ENCODE measurements around the gene SLC34A2.
"Not testable (repeated sequence)": the region's sequence is repeated elsewhere in the genome, so short reads cannot be mapped to it uniquely, and the experiment has no call there.

The SLC34A2 gene, protein sequence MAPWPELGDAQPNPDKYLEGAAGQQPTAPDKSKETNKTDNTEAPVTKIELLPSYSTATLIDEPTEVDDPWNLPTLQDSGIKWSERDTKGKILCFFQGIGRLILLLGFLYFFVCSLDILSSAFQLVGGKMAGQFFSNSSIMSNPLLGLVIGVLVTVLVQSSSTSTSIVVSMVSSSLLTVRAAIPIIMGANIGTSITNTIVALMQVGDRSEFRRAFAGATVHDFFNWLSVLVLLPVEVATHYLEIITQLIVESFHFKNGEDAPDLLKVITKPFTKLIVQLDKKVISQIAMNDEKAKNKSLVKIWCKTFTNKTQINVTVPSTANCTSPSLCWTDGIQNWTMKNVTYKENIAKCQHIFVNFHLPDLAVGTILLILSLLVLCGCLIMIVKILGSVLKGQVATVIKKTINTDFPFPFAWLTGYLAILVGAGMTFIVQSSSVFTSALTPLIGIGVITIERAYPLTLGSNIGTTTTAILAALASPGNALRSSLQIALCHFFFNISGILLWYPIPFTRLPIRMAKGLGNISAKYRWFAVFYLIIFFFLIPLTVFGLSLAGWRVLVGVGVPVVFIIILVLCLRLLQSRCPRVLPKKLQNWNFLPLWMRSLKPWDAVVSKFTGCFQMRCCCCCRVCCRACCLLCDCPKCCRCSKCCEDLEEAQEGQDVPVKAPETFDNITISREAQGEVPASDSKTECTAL

DNA sequence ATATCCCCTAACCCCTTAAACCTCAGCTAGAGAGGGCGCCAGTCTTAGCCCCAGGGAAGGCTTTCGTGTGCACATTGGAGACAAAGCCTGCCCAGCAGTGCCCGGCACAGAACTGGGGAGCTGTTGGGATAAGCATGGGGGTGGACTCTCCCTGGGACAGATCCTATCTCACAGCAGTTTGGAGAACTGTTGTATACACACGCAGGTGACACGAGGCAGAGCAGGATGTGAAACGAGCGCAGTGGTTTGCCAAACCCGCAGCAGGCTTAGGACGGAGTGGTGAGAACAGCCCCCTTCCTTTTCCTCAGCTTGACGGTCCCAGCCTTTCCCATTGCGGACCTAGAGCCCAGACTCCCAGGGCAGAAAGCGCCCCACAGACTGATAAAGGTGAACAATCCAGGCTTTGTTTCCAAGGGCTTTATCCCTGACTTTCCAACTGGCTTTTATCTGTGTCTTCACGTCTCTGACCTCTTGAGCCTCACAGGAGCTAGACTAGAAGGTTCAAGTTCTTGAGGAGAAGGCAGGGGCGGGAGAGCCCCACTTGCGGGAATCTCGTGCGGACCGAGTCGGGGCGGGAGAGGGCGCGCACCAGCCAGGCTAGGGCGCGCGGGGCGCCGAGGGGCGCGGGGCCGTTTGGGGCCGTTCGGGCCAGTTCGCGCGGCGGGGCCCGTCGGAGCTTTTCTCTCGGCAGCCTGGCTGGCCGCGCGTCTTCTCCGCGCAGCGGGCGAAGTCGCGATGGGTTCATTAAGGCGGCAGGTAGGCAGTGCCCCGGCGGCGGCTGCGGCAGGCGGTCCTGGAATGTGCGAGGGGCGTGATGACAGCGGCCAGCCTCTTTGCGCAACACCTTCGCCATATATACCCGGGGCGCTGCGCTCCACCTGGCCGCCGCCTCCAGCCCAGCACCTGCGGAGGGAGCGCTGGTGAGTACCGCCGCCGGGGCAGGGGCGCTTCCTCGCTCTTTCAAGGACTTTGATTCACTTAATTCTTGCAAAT, at the start of gene SLC34A2:
TSS of gene SLC34A2 (plus strand) at position 881 of the 993 bp plus-strand sequence. CDS start 6,650 bp downstream, outside the sequence.
- peaks cover 3% of the 10 kb centered on the region for H3K4me1 Mint-ChIP-seq
- DNase-seq (ENCODE audit: low spot score in 2 of 2) (no peak), ATAC-seq (ENCODE audit: low read depth) (no peak)
- no peaks in the 10 kb centered on the region for H3K9me3 Mint-ChIP-seq
- H3K27ac Mint-ChIP-seq = no peak within 1 kb of the TSS
- peak within 1 kb of the TSS; percentile 21 for H3K4me3 Mint-ChIP-seq
- H3K36me3 Mint-ChIP-seq = no peaks in the 10 kb centered on the region
- peaks cover 16% of the 10 kb centered on the region for H3K27me3 Mint-ChIP-seq

DNA sequence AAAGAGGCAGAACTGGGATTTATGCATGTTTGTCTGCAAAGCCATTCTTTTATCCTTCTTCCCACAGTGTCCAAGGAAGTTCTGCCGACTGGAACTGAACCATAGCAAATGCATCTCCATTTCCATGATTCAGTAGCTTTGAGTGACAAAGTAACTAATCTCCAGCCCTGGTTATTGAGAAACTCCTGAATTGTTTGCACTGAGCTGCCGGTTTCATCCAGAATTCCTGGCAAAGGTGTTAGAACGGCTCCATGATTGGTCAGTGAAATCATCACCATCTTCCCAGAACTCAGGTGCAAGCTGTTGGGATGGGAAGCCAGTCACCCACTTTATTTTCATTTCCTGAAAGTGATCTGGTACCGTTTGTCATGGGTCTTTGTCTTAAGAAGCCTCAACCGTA, 47.0 kb upstream of the SLC34A2 start:
- Mint-ChIP-seq H3K36me3 (no peaks in the 10 kb centered on the region), H3K27me3 (peaks cover 4% of the 10 kb centered on the region), H3K4me1 (no peaks in the 10 kb centered on the region), H3K27ac (no peak overlapping the region), H3K9me3 (no peaks in the 10 kb centered on the region), H3K4me3 (no peak overlapping the region)
- ATAC-seq (ENCODE audit: low read depth) (no peak), DNase-seq (ENCODE audit: low spot score in 2 of 2) (no peak)

DNA sequence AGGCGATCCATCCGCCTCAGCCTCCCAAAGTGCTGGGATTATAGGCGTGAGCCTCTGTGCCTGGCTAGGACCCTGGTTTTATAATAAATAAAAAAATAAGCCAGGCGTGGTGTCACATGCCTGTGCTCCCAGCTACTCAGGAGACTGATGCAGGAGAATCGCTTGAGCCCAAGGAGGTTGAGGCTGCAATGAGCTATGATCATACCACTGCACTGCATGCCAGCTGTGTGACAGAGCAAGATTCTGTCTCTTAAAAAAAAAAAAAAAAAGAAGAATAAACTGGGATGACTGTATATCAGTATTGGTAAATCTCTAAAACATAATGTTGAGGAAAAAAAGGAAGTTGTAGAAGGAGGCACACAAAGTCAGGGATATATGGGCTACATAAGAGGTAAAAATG, 45.7 kb upstream of the SLC34A2 start:
- DNase-seq (ENCODE audit: low spot score in 2 of 2) (no peak), ATAC-seq (ENCODE audit: low read depth) (no peak)
- Mint-ChIP-seq H3K27me3 (peaks cover 2% of the 10 kb centered on the region), H3K27ac (no peak overlapping the region), H3K36me3 (no peaks in the 10 kb centered on the region), H3K9me3 (no peaks in the 10 kb centered on the region), H3K4me1 (no peaks in the 10 kb centered on the region), H3K4me3 (no peak overlapping the region)

DNA sequence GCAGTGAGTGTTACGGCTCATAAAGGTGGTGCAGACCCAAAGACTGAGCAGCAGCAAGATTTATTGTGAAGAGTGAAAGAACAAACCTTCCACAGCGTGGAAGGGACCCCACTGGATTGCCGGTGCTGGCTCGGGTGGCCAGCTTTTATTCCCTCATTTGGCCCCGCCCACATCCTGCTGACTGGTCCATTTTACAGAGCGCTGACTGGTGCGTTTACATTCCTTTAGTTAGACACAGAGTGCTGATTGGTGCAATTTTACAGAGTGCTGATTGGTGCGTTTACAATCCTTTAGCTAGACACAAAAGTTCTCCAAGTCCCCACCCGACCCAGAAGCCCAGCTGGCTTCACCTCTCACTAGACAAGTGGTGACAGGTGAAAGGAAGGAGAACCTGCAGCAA, 42.0 kb upstream of the SLC34A2 start:
- not testable (repeated sequence) for H3K4me3 Mint-ChIP-seq; H3K27me3 Mint-ChIP-seq; H3K27ac Mint-ChIP-seq; H3K9me3 Mint-ChIP-seq; H3K4me1 Mint-ChIP-seq; DNase-seq (ENCODE audit: low spot score in 2 of 2); ATAC-seq (ENCODE audit: low read depth); H3K36me3 Mint-ChIP-seq

DNA sequence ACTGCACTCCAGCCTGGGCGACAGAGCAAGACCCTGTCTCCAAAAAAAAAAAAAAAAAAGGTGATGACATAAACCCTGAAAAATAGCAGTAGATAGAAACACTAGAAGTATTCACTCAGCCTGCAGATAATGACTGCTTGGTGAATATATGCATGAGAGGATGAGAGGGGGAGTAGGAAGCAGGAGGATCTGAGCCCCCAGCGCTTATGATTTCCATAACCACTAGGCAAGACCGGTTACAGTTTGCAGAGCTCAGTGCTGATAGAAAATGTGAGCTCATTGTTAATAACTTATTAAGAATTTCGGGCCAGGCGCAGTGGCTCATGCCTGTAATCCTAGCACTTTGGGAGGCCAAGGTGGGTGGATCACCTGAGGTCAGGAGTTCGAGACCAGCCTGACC, 40.8 kb upstream of the SLC34A2 start:
- no peaks in the 10 kb centered on the region for H3K9me3 Mint-ChIP-seq
- no peak overlapping the region for H3K4me3 Mint-ChIP-seq
- H3K36me3 Mint-ChIP-seq = no peaks in the 10 kb centered on the region
- H3K4me1 Mint-ChIP-seq = no peaks in the 10 kb centered on the region
- H3K27me3 Mint-ChIP-seq = peaks cover 2% of the 10 kb centered on the region
- DNase-seq (ENCODE audit: low spot score in 2 of 2) (no peak), ATAC-seq (ENCODE audit: low read depth) (no peak)
- no peak overlapping the region for H3K27ac Mint-ChIP-seq

DNA sequence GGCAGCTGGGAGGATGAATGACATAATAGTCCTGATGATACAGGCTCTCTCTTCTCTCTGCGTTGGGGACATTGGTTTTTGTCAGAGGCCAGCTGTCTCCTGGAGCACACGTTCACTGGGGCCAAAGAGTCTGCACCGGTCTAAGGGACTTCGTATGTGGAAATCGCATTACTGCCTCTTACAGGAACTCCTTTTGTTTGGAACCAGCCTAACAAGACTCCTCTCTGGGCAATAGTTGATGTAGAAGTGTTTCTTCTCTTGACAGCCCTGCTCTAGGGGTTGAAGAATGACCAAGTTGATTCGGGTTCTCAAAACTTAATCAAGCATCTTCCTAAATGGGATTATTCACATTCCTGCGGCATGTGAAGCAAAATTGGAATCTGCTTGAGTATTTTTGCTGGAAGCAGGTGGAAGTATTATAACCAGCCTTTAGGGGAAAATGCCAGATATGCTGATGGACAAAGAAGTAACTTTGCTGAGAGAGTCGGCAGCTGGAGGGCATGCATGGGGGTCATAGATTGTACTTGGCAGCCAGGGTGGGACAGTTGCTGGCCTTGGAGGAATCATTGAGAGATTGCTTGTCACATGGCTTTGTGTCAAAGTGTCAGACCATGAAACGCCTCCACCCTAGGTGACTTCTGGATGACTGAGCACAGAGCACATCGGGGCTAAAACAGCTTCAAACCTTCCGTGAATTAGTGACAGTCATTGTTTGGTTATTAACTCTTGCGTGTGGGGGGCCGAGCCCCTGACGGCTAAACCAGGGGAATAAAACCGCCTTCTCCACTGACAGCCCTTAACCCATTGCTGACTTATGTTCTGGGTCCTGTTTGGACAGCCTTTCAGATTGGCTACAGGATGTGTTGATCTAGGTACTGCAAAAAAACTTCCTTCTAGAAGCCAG, 34.4 kb upstream of the SLC34A2 start:
- H3K9me3 Mint-ChIP-seq = no peaks in the 10 kb centered on the region
- no peaks in the 10 kb centered on the region for H3K36me3 Mint-ChIP-seq
- peaks cover 3% of the 10 kb centered on the region for H3K27me3 Mint-ChIP-seq
- H3K4me3 Mint-ChIP-seq = no peak overlapping the region
- DNase-seq (ENCODE audit: low spot score in 2 of 2) (no peak), ATAC-seq (ENCODE audit: low read depth) (no peak)
- peaks cover 3% of the 10 kb centered on the region for H3K4me1 Mint-ChIP-seq
- no peak overlapping the region for H3K27ac Mint-ChIP-seq

DNA sequence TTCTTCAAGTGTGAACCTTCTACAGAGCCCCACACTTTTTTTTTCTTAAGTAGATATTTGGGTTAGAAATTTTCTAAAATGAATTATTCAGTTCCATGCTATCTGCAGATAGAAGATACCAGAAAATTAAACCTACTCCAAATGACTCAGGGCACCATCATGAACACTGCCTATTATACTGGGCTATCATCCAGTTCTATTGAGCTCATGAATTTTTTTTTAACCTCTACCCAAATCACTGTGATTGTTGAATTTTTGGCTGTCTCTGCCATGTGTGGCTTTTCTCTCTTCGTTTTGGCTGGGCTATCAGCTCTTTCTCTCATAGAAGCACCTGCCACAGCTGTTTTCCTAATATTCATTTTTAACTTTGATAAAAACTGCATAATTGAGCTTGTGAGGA, 31.0 kb upstream of the SLC34A2 start:
- Mint-ChIP-seq H3K27ac (no peak overlapping the region), H3K27me3 (peaks cover 4% of the 10 kb centered on the region), H3K9me3 (no peaks in the 10 kb centered on the region), H3K4me1 (peaks cover 3% of the 10 kb centered on the region), H3K36me3 (no peaks in the 10 kb centered on the region), H3K4me3 (no peak overlapping the region)
- no peak for ATAC-seq (ENCODE audit: low read depth)
- DNase-seq (ENCODE audit: low spot score in 2 of 2) = no peak

DNA sequence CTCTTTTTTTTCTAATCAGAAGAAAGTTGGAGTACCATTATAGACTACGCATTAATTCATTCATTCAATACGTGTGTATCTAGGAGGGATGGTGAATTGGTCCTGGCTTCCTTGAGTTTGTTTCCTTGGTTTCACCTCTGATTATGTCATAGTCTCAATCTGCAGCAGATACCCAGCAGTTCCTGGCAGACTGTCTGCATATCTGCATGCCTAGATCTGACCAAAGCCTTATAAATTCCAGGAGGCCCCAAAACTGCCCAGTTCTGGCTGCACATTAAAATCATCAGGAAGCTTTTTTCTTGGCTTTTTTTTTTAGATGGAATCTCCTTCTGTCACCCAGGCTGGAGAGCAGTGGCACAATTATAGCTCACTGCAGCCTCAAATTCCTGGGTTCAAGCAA, 27.2 kb upstream of the SLC34A2 start:
- no peak for ATAC-seq (ENCODE audit: low read depth)
- Mint-ChIP-seq H3K9me3 (no peaks in the 10 kb centered on the region), H3K27me3 (peaks cover 5% of the 10 kb centered on the region), H3K4me1 (no peaks in the 10 kb centered on the region), H3K27ac (no peak overlapping the region), H3K36me3 (no peaks in the 10 kb centered on the region), H3K4me3 (no peak overlapping the region)
- no peak for DNase-seq (ENCODE audit: low spot score in 2 of 2)

DNA sequence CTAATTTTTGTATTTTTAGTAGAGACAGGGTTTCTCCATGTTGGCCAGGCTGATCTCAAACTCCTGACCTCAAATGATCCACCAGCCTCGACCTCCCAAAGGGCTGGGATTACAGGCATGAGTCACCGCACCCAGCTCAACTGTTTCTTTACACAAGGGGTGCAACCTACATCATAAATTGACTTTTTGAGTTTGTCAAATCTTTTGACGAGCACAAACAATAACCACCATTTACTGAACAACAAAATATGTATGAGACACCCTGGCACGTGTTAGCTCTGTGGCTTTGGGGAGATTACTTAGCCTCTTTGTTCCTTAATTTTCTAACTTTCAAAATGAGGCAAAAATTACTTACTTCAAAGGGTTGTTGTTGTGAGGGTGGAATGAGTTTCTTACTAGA, 23.5 kb upstream of the SLC34A2 start:
- no peaks in the 10 kb centered on the region for H3K9me3 Mint-ChIP-seq
- ATAC-seq (ENCODE audit: low read depth) = no peak
- no peak overlapping the region for H3K4me3 Mint-ChIP-seq
- H3K27me3 Mint-ChIP-seq = peaks cover 5% of the 10 kb centered on the region
- H3K27ac Mint-ChIP-seq = no peak overlapping the region
- no peaks in the 10 kb centered on the region for H3K4me1 Mint-ChIP-seq
- DNase-seq (ENCODE audit: low spot score in 2 of 2) = no peak
- no peaks in the 10 kb centered on the region for H3K36me3 Mint-ChIP-seq

DNA sequence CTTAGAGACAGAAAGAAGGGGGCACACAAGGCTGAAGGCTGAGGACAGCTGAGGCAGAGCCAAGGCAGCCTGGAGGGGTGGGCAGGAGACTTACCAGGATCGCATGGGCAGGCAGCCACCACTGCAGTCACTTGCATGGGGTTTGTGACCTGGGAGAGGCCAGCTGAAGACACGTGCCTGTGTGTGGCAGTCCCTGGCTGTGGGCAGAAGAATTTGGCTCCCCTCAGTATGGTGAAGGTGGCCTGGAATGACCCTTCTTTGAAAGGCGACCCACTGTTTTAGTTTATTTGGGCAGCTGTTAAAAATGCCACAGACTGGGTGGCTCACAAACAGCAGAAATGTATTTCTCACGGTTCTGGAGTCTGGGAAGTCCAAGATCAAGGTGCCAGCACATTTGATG, 22.1 kb upstream of the SLC34A2 start:
- no peak for ATAC-seq (ENCODE audit: low read depth)
- H3K27ac Mint-ChIP-seq = no peak overlapping the region

DNA sequence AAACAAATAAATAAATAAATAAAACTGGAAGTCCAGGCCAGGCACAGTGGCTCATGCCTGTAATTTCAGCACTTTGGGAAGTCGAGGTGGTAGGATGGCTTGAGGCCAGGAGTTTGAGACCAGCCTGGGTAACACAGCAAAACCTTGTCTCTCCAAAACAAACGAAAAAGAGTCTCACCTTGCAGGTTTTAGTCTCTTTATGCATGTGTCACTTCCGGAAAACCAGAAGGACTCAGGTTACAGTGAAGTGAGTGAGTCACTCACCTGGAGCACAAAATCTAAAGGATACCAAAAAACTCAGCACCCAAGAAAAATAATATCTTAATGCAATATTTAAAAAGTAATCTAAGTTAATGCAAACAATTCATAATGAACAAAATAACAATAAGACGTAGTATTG, 20.1 kb upstream of the SLC34A2 start:
- H3K27me3 Mint-ChIP-seq = peaks cover 3% of the 10 kb centered on the region
- no peak overlapping the region for H3K4me3 Mint-ChIP-seq

More for the DNA sequence above, 22.1 kb upstream of the SLC34A2 start:
- Mint-ChIP-seq H3K4me1 (no peaks in the 10 kb centered on the region), H3K4me3 (no peak overlapping the region), H3K36me3 (no peaks in the 10 kb centered on the region), H3K27me3 (peaks cover 5% of the 10 kb centered on the region), H3K9me3 (no peaks in the 10 kb centered on the region)
- DNase-seq (ENCODE audit: low spot score in 2 of 2) = no peak

DNA sequence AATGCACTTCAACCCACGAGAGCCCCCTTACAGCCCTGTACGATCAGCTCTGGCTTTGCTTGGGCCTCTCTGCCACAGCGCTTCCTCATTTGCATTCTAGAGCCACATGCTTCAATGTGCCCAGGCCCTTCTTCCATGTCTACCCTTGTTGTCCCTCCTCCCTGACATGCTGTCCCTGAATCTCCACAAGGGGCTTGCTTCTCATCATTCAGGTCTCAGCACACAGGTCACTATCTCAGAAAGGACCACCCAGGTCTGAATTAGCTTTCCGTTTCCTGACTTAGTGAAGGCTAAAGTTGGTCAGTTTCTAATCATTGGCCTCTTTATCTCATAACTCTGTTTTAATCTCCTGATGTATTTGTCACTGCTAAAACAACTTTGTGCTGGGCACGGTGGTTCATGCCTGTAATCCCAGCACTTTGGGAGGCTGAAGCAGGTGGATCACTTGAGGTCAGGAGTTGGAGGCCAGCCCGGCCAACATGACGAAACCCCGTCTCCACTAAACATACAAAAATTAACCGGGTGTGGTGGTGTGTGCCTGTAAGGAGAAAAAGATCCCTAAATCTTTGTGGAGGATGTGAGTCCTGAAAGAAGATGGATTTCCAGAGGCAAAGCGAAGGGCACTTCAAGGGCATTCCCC, 17.9 kb upstream of the SLC34A2 start:
- ATAC-seq (ENCODE audit: low read depth) (no peak), DNase-seq (ENCODE audit: low spot score in 2 of 2) (no peak)
- no peaks in the 10 kb centered on the region for H3K4me1 Mint-ChIP-seq
- no peak overlapping the region for H3K4me3 Mint-ChIP-seq
- H3K27ac Mint-ChIP-seq = no peak overlapping the region
- no peaks in the 10 kb centered on the region for H3K36me3 Mint-ChIP-seq
- no peaks in the 10 kb centered on the region for H3K9me3 Mint-ChIP-seq
- H3K27me3 Mint-ChIP-seq = peaks cover 2% of the 10 kb centered on the region

More for the DNA sequence above, 20.1 kb upstream of the SLC34A2 start:
- no peaks in the 10 kb centered on the region for H3K4me1 Mint-ChIP-seq
- DNase-seq (ENCODE audit: low spot score in 2 of 2) = no peak
- H3K27ac Mint-ChIP-seq = no peak overlapping the region
- H3K36me3 Mint-ChIP-seq = no peaks in the 10 kb centered on the region
- no peak for ATAC-seq (ENCODE audit: low read depth)
- H3K9me3 Mint-ChIP-seq = no peaks in the 10 kb centered on the region

DNA sequence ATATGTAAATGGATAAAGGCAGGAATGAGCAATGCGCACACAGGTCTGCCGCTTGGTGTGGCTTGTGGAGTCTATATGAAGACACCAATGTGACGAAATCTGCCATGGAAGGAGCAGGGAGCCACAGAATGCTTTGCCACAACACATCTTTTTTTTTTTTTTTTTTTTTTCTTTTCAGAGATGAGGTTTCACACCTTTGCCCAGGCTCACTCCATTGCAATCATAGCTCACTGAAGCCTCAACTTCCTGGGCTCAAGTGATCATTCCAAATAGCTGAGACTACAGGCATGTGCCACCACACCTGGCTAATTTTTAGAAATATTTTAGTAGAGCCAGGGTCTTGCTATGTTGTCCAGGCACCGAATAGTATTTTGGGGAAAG, 17.4 kb upstream of the SLC34A2 start:
- no peak overlapping the region for H3K27ac Mint-ChIP-seq
- no peak overlapping the region for H3K4me3 Mint-ChIP-seq
- ATAC-seq (ENCODE audit: low read depth) = no peak
- no peaks in the 10 kb centered on the region for H3K4me1 Mint-ChIP-seq
- H3K27me3 Mint-ChIP-seq = peaks cover 2% of the 10 kb centered on the region
- H3K9me3 Mint-ChIP-seq = no peaks in the 10 kb centered on the region
- DNase-seq (ENCODE audit: low spot score in 2 of 2) = no peak
- H3K36me3 Mint-ChIP-seq = no peaks in the 10 kb centered on the region

All from memory B cell (primary cell).